DMS153 treated with DMSO at 0.1 percent for 48 hours (cell line): ENCODE data around the gene AIFM2.
"Not testable (repeated sequence)": the region's sequence is repeated elsewhere in the genome, so short reads cannot be mapped to it uniquely, and the experiment has no call there.

Source experiments
- DNase-seq: peaks from one replicate; lab custom pipeline; 2025; ENCODE audit not compliant: unreplicated experiment; lab: John Stamatoyannopoulos, UW

AIFM2 gene

DNA sequence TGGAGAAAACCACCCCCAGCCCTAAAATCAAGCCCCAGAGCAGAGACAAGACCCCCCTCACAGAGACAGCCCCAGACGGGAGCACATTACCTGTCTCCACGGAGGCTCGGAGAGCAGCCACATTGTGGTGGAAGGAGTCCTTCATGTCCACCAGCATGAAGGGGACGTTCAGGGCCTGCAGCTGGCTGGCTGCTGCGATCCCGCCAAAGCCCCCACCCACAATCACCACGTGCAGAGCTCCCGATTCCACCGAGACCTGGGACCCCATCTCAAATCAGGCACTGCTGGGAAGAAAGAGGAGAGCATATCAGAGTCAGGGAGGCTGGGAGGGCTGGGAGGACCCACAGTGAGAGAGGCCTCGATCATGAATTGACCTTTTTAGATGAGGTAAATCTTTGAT lies 8.8 kb downstream of the AIFM2 start:
- DNase-seq, result no peak

DNA sequence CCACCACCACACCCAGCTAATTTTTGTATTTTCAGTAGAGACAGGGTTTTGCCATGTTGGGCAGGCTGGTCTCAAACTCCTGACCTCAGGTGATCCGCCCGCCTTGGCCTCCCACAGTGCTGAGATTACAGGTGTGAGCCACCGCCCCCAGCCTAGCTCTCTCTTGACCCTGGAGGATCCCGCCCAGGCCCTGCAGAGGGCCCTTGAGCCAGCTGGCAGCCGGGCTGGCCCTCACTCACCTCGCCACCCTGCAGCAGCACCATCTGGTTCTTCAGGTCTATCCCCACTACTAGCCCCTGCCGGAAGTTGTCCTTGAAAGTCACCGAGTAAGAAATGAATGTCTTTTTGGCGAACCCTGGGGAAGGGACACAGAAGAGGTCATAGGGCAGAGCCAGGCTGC lies 9.5 kb downstream of the AIFM2 start:
- DNase-seq, result not testable (repeated sequence)

- no peak for DNase-seq
Measured at GRCh38 chr10:70122742-70123141, 9.9 kb downstream of the AIFM2 start.

DNA sequence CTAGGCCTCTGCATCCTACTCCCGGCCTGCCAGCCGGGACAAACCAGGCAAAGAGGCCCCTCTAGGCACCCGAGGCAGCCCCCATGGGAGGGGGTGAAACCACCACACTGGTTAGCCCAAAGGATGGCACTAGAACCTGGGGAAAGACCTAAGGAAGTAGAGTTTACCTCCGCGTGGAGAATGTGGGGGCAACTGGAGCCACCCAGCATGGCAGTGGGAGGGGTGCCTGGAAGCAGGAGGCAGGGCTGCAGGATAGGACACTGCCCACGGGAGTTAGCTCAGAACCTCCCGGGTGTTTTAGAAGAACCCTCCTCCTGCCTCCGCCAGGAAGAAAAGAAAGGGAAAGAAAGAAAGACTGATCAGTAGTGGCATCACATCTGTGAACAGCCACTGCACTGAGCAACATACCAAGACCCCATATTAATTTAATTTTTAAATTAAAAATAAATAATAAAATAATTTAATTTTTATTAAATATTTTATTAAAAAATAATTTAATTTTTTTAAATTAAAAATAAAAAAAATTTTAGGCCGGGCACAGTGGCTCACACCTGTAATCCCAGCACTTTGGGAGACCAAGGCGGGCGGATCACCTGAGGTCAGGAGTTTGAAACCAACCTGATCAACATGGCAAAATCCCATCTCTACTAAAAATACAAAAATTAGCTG lies 11.2 kb downstream of the AIFM2 start:
- DNase-seq, result no peak

- no peak for DNase-seq
Measured at GRCh38 chr10:70120417-70120816, 12.2 kb downstream of the AIFM2 start.

DNA sequence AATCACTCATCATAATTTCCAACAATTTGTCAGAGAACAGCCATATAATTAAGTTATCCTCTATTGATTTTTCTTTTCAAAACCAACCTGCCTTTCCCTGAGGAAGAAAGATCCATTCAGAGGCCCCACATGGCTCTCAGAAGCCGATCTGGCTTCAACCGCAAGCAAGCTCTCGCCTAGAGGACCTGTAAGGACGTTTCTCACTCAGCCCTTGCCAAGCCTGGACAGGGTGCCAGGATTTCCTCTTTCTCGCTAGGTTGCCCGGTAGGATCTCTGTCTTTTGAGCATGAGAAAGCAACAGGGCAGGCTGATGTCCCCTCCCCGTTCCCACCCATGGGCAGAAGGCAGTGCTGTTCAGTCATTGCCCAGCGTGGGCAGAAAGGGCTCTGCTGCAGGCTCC lies 13.0 kb downstream of the AIFM2 start:
- DNase-seq, result no peak

- DNase-seq, result no peak
Measured at GRCh38 chr10:70119197-70119596, 13.4 kb downstream of the AIFM2 start.

DNA sequence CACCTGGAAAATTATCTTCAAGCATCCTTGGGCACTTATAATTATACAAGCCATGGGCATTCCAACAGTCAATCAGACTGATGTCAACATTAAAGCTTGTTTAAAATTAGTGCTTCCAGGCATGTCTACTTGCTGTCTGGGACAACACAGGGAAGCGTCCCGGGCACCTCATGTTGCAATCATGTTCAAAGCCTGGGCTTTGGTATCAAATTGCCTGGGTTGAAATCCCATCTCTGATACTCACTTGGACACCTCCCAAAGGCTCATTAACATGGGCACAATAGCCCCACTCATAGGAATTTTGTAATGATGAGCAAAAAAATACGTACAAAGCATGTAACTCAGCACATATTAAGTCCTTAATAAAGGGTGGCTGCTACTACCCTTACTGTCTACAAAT lies 14.4 kb downstream of the AIFM2 start:
- no peak for DNase-seq

GRCh38 chr10:70117646-70118045 lies 15.0 kb downstream of the AIFM2 start:
- no peak for DNase-seq

GRCh38 chr10:70115948-70116682 lies 16.5 kb downstream of the AIFM2 start:
- peak; percentile 6 for DNase-seq

DNA sequence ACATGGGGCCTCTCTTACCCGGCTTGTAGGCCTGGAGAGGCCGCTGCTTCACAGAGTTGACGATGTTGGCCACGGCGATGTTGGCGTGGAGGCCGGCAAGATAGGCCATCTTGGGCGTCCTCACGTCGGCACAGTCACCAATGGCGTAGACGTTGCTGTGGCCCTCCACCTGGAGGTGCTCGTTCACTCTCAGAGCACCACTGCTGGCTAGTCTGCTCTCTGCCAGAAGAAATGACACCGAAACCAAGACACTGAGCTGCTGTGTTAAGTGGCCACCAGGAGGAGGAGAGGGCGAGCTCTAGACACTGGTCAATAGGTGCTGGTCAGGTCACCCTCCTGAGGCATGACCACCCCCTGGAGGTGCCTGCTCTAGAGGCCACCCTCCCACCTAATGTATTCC lies 17.7 kb downstream of the AIFM2 start:
- DNase-seq, result no peak

DNA sequence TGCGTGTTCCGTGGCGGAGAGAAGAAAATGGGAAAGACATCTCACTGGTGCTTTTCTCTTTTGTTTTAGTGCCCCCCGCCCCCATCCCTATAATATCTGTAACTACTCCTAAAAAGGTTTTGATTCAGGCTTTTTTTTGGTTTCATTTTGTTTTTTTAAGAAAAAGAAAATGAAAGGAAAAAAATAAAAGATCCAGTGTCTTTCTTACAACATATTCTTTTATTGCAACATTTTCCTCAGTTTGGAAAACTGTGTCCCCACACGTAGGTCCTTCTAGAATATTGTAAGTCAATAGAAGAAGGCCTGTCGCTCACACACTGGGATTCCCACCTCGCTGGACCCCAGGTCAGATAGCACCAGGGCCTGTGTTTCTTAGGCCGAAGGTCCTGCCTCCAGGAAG lies 20.6 kb downstream of the AIFM2 start:
- DNase-seq, result no peak

- no peak for DNase-seq
Measured at GRCh38 chr10:70111496-70111895, 21.1 kb downstream of the AIFM2 start.

DNA sequence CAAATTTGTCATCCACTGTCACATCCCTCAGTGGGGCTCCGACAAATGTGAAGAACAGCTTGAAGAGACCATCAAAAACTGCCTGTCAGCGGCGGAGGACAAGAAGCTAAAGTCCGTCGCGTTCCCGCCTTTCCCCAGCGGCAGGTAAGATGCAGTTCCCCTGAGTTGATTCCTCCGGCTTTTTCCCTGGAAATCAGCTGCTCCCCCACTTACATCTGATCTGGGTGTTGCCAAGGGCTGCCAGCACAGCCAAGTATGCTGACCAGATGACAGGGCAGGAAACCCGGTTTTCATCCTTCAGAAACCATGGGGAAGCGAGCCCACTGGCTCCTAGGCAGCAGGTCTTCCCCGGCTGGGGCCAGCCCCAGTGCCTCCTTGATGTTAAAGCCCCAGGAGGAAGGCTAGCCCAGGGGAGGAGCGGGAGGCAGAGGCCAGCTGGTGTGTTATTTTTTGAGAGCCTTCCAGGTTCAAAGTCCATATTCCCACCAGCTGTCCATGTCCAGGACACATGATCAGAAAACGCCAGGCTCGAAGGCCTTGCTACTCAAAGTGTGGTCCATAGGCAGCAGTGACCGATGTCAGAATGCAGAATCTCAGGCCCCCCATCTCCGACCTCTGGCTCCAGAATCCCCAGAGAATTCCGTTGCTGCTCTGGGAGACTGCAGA lies 23.4 kb downstream of the AIFM2 start:
- no peak for DNase-seq

GRCh38 chr10:70106958-70107791 lies 25.4 kb downstream of the AIFM2 start:
- no peak for DNase-seq

- no peak for DNase-seq
Measured at GRCh38 chr10:70101668-70102067, 31.0 kb downstream of the AIFM2 start.

- not testable (repeated sequence) for DNase-seq
Measured at GRCh38 chr10:70101068-70101562, 31.5 kb downstream of the AIFM2 start.

DNA sequence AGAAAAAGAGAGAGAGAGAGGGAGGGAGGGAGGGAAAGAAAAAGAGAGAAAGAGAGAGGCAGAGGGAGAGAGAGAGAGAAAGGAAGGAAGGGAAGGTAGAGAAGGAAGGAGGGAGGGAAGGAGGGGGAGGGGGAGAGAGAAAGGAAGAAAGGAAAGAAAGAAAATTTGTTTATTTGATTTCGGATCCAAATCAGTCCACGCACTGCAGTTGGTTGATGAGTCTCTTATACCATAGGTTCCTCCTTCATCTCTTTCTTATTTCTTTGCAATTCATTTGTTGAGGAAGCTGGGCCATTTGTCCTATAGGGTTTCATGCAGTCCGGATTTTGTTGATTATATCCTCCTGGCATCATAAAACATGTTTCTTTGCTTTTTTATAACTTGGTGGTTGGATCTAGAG lies 34.4 kb downstream of the AIFM2 start:
- no peak for DNase-seq

DNA sequence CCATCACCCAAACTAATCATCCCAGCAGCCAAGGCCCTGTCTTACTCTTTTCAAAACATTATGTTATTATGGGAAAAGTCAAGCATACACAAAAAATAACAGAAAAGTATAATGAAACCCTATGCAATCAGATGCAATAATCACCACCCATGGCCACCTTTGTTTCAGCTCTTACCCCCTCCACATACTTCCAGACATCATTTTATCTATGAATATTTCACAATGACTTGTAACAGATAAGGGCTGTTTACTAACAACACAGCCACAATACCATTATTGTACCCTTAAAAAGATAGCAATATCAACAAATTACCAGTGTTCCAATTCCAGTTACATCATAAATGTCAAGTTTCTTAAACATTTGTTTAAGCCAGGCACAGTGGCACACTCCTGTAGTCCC lies 35.2 kb downstream of the AIFM2 start:
- DNase-seq, result no peak

DNA sequence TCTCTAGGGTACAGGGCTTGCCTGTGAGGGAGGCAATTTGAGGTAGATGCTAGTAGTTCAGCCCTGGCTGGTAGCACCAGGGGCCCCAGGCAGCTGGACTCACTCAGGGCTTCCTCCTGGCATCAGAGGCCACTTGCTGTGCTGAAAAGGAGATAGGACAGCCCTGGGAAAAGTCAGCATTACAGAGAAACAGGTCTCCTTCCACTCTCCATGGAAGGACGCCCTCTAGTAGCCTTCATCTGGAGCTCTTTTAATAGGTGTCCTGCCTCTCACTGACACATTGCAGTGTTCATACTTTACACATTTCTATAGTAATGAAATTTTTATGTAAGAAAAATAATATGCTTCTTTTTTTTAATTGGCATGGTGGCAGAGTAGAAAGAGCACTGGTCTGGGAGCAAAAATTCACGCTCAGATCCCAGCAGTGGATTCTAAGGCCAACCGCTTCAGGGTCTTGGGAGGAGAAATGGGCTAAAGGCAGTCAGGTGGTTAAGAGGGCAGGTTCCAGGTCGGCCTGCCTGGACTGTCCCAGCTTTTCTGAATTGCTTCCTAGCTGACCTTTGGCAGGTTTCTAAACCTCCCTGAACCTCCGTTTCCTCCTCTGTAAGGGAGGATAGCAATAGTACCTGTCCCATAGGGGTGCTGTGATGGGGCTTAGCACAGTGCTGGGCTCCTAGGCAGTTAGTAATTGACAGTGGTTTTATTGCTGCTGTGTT lies 35.8 kb downstream of the AIFM2 start:
- DNase-seq, result no peak
